Measurements from ENCODE around the gene MDFI.

MDFI gene

GRCh38 chr6:41700463-41701347 lies 62.4 kb downstream of the MDFI start:
- H3K4me1 Mint-ChIP-seq (ENCODE audit: low read depth) = peaks cover 22% of the 10 kb centered on the region
- H3K4me3 Mint-ChIP-seq = no peak overlapping the region
- H3K36me3 Mint-ChIP-seq (ENCODE audit: low read depth) = no peaks in the 10 kb centered on the region
- no peaks in the 10 kb centered on the region for H3K27me3 Mint-ChIP-seq
- no peak overlapping the region for H3K27ac Mint-ChIP-seq
- no peaks in the 10 kb centered on the region for H3K9me3 Mint-ChIP-seq

- H3K4me1 Mint-ChIP-seq (ENCODE audit: low read depth) = peaks cover 37% of the 10 kb centered on the region
- H3K27ac Mint-ChIP-seq = no peak overlapping the region
Observed at GRCh38 chr6:41702089-41702745, 63.9 kb downstream of the MDFI start.

GRCh38 chr6:41702771-41703494 lies 64.7 kb downstream of the MDFI start:
- H3K27me3 Mint-ChIP-seq = no peaks in the 10 kb centered on the region
- no peak overlapping the region for H3K27ac Mint-ChIP-seq
- H3K36me3 Mint-ChIP-seq (ENCODE audit: low read depth) = no peaks in the 10 kb centered on the region
- no peaks in the 10 kb centered on the region for H3K9me3 Mint-ChIP-seq
- peaks cover 44% of the 10 kb centered on the region for H3K4me1 Mint-ChIP-seq (ENCODE audit: low read depth)
- no peak overlapping the region for H3K4me3 Mint-ChIP-seq

More at GRCh38 chr6:41702089-41702745, 63.9 kb downstream of the MDFI start:
- no peaks in the 10 kb centered on the region for H3K9me3 Mint-ChIP-seq
- no peak overlapping the region for H3K4me3 Mint-ChIP-seq
- no peaks in the 10 kb centered on the region for H3K36me3 Mint-ChIP-seq (ENCODE audit: low read depth)
- no peaks in the 10 kb centered on the region for H3K27me3 Mint-ChIP-seq

Data from stimulated activated naive CD8-positive, alpha-beta T cell treated with anti-CD3 and anti-CD28 coated beads, Interleukin-15, Interleukin-2, amounts not matched to agents 100 ng/mL and 50 ng/mL, for 24 hours (primary cell).